NCI-H2227 (cell line): Measurements from ENCODE around the gene XYLT1.
A peak's percentile ranks its signal among the peaks of the same experiment; 100 is the strongest.

ENCODE experiments used
- DNase-seq: peaks from one replicate; lab custom pipeline; 2025; ENCODE audit not compliant: unreplicated experiment; lab: John Stamatoyannopoulos, UW

XYLT1 gene

GRCh38 chr16:17070882-17071592 is 399.7 kb downstream of the XYLT1 start:
- peak; percentile 91 for DNase-seq

DNA sequence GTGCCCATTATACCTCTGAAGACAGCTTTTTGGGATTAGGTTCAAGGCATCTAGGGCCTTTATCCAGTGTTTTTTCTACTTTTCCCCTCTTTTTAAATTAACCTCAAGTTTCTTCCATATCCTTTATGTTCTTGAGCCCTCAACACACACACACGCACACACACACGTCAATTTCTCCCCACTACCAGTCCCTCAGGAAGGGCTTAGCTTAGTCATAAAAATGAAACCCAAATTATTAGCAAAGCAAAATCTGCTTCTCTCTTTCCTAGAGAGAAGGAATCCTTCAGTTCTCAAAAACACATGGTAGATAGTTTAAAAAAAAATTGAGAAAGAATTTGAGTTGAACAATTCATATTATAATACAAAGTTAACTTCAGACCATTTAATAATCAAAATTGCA is 401.1 kb downstream of the XYLT1 start:
- no peak for DNase-seq

DNA sequence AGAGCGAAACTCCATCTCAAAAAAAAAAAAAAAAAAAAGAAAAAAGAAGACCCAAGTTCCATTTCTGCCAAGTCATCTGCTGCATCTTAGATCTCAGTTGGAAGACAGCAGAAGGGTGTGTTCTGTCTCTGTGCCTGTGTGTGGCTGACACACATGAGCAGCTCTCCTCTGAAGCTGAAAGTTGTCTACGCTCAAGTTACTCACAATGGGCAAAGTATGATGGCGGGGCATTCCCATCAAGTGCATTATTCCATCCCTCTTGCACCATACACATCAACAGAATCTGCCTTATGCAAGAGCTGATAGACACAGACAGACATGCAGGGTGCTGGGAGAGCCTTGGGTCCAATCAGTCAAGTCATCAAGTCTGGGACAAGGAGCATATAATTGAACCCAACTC is 402.2 kb downstream of the XYLT1 start:
- DNase-seq: no peak

DNA sequence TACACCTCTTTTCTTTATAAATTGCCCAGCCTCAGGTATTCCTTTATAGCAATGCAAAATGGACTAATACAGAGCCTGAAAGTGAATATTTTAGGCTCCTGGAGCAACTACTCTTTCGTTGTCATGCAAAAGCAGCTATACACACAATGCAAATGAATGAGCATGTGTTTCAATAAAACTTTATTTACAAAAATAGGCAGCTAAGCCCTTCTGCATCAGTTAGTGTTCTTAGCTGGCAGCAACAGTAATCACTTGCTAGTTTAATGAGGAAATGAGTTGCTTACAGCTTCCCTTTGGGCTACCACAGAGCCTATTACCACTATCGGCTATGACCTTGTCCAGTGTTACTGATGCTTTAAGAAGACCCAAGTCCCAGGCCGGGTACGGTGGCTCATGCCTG is 402.9 kb downstream of the XYLT1 start:
- no peak for DNase-seq

- DNase-seq: no peak
These were observed 407.3 kb downstream of the XYLT1 start for GRCh38 chr16:17063201-17064139.

DNA sequence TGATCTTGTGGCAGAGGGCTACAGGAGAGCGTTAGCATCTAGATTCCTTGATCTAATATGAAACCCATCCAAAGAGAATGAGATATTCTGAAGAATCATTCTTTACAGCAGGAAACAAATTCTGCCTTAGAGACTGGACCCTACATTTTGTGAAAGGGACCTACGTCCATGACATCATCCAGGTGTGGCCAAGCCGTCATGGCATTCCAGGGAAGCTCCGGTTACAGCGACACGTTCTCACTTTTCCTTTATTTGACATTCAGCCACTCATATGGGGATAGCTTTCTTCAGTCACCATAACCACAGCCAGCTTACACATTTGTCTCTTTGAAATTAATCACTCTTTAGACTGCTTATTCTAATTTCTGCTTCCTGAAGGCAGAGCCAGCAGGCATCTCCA is 408.1 kb downstream of the XYLT1 start:
- DNase-seq: no peak

GRCh38 chr16:17061326-17061725 is 409.4 kb downstream of the XYLT1 start:
- DNase-seq: no peak

GRCh38 chr16:17058471-17058870 is 412.3 kb downstream of the XYLT1 start:
- no peak for DNase-seq

DNA sequence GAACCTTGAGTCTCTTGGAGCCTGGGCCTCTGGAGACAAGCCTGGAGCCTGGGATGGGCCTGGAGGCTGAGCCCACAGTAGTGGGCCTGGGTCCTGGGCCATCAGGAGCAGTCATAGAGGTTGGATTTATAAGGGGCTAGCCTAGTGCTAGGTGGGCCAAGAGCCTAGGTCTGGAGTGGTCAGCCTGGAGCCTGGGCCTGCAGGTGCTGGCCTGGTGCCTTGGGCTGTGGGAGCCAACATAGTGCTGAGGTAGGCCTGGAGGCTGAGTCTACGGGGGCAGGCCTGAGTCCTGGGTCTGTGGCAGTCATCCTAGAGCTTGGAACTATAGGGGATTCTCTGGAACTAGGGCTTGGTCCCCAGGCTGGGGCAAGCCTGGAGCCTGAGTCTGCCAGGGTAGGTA is 414.1 kb downstream of the XYLT1 start:
- DNase-seq: no peak

DNA sequence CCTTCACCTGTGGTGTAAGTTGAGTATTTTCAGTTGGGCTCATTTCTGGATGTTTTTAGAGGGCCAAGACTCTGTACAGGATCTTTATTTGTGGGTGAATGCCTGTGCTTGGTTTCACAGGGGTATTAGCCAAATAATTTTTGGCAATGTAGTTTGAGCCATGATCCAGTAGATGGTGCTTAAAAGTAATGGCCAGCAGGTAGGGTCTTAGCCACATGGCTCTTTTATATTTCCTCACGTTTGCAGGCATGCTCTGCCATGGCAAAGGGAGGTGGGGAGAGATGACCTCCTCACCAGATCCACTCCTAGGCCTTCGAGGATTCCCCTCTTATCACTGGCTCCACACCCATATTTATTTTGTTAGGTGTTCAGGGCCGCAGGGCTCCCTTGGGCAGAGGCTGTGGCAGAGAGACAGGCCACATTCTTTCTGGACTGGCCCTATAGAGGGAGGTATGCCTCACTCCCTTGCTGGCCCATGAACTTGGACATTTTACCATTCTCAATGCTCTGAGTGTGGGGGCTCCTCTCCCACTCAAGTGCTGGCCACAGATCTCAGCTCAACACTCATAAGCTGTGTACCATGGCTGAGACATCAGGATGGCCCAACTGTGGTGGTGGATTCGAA is 417.1 kb downstream of the XYLT1 start:
- no peak for DNase-seq
